ENCODE measurements around the gene FOXK2.

FOXK2 gene

GRCh38 chr17:82647593-82648164 is 128.1 kb downstream of the FOXK2 start:
- DNase-seq = no peak

- DNase-seq = peak; percentile 87
Measured at GRCh38 chr17:82648165-82648668, 128.7 kb downstream of the FOXK2 start, which contains the start of gene WDR45B. WDR45B (minus strand) TSS chr17:82648444; CDS start chr17:82648340, 104 bp downstream.

GRCh38 chr17:82648742-82649331 is 129.3 kb downstream of the FOXK2 start:
- no peak for DNase-seq

- DNase-seq = no peak
Measured at GRCh38 chr17:82649501-82650261, 130.1 kb downstream of the FOXK2 start.

GRCh38 chr17:82650723-82651122 is 131.2 kb downstream of the FOXK2 start:
- DNase-seq = no peak

- DNase-seq = no peak
Measured at GRCh38 chr17:82653651-82654528, 134.4 kb downstream of the FOXK2 start.

Measured in NCI-H1694 (cell line).